Liver (tissue), 9 donors: ENCODE data around the gene STK32C. TPM values are rescaled to one million over a fixed set of nuclear protein-coding genes. Genes with fewer than 3 reads are reported as not detected.

Experiments used
- DNase-seq: peaks from one replicate; pipeline ENCODE4 v3.0.0-alpha.2; 2017; ENCODE audit warnings: low spot score
- H3K27ac ChIP-seq, 2 donors: one replicate each; pipeline ENCODE4 v1.7.0; 2013; ENCODE audit warnings: inconsistent platforms in 2 of 2, low read length in 2 of 2, control low read depth in 1 of 2, low read depth in 1 of 2, mild to moderate bottlenecking in 1 of 2
- H3K27me3 ChIP-seq, 4 donors: one replicate each; pipeline versions ENCODE4 v1.6.1 to v1.7.0; 2013; ENCODE audit warnings: low read length in 3 of 4, inconsistent platforms in 1 of 4, mild to moderate bottlenecking in 1 of 4, moderate library complexity in 1 of 4; ENCODE audit not compliant: control insufficient read depth in 4 of 4, insufficient read depth in 4 of 4
- H3K36me3 ChIP-seq, 4 donors: one replicate each; pipeline versions ENCODE4 v1.6.1 to v1.7.0; 2013; ENCODE audit warnings: low read length in 3 of 4, mild to moderate bottlenecking in 3 of 4, low read depth in 1 of 4, moderate library complexity in 1 of 4; ENCODE audit not compliant: control insufficient read depth in 4 of 4, insufficient read depth in 3 of 4
- H3K4me1 ChIP-seq, 4 donors: one replicate each; pipeline versions ENCODE4 v1.6.1 to v1.7.0; 2013; ENCODE audit warnings: low read length in 3 of 4, mild to moderate bottlenecking in 3 of 4, moderate library complexity in 1 of 4; ENCODE audit not compliant: control insufficient read depth in 4 of 4, insufficient read depth in 4 of 4
- H3K4me3 ChIP-seq, 3 donors: one replicate each; pipeline versions ENCODE4 v1.6.1 to v1.7.0; 2013; ENCODE audit warnings: low read length in 3 of 3, control low read depth in 1 of 3, low read depth in 1 of 3, mild to moderate bottlenecking in 1 of 3
- H3K9ac ChIP-seq, 2 donors: one replicate each; pipeline ENCODE4 v1.7.0; 2013; ENCODE audit warnings: low read length in 2 of 2, mild to moderate bottlenecking in 2 of 2, moderate library complexity in 2 of 2, control low read depth in 1 of 2, low read depth in 1 of 2
- H3K9me3 ChIP-seq, 4 donors: one replicate each; pipeline versions ENCODE4 v1.6.1 to v1.7.0; 2013; ENCODE audit warnings: low read length in 3 of 4; ENCODE audit not compliant: control insufficient read depth in 4 of 4
- ATF3 ChIP-seq: IDR thresholded peaks from 2 replicates; pipeline ENCODE4 v1.6.1; 2016; ENCODE audit warnings: antibody characterized with exemption
- EGR1 ChIP-seq, 2 donors: IDR thresholded peaks; 2 replicates each; pipeline ENCODE4 v1.6.1; 2016 to 2018; ENCODE audit warnings: antibody characterized with exemption in 2 of 2, low read depth in 2 of 2
- FOXA1 ChIP-seq: IDR thresholded peaks from 2 replicates; pipeline ENCODE4 v1.6.1; 2016; ENCODE audit warnings: antibody characterized with exemption
- FOXA2 ChIP-seq: IDR thresholded peaks from 2 replicates; pipeline ENCODE4 v1.6.1; 2016; ENCODE audit warnings: antibody characterized with exemption
- GABPA ChIP-seq, 2 donors: IDR thresholded peaks in 1 of 2; conservative IDR thresholded peaks in 1 of 2; 2 replicates each; pipeline ENCODE4 v1.6.1; 2016; ENCODE audit warnings: antibody characterized with exemption in 2 of 2, mild to moderate bottlenecking in 1 of 2, moderate library complexity in 1 of 2
- HNF4A ChIP-seq, 2 donors: conservative IDR thresholded peaks; 2 replicates each; pipeline ENCODE4 v1.6.1; 2016; ENCODE audit warnings: antibody characterized with exemption in 2 of 2, mild to moderate bottlenecking in 2 of 2
- HNF4G ChIP-seq: IDR thresholded peaks from 2 replicates; pipeline ENCODE4 v1.6.1; 2016; ENCODE audit warnings: antibody characterized with exemption
- JUND ChIP-seq, 2 donors: IDR thresholded peaks; 2 replicates each; pipeline ENCODE4 v1.6.1; 2016; ENCODE audit warnings: antibody characterized with exemption in 2 of 2
- NR2F2 ChIP-seq: IDR thresholded peaks from 2 replicates; pipeline ENCODE4 v1.6.1; 2016; ENCODE audit warnings: antibody characterized with exemption
- RAD21 ChIP-seq, 2 donors: IDR thresholded peaks; 2 replicates each; pipeline ENCODE4 v1.6.1; 2016; ENCODE audit warnings: antibody characterized with exemption in 2 of 2, mild to moderate bottlenecking in 2 of 2
- RXRA ChIP-seq, 2 donors: IDR thresholded peaks; 2 replicates each; pipeline ENCODE4 v1.6.1; 2017 to 2018; ENCODE audit warnings: antibody characterized with exemption in 2 of 2, mild to moderate bottlenecking in 1 of 2
- SP1 ChIP-seq: IDR thresholded peaks from 2 replicates; pipeline ENCODE4 v1.6.1; 2018; ENCODE audit warnings: antibody characterized with exemption, mild to moderate bottlenecking
- TAF1 ChIP-seq: conservative IDR thresholded peaks from 2 replicates; pipeline ENCODE4 v1.6.1; 2016; ENCODE audit warnings: antibody characterized with exemption, mild to moderate bottlenecking
- YY1 ChIP-seq: IDR thresholded peaks from 2 replicates; pipeline ENCODE4 v1.6.1; 2016; ENCODE audit warnings: antibody characterized with exemption, mild to moderate bottlenecking
- ZBTB33 ChIP-seq: IDR thresholded peaks from 2 replicates; pipeline ENCODE4 v1.6.1; 2016; ENCODE audit warnings: antibody characterized with exemption
- WGBS: extraction: QIAGEN DNeasy Blood & Tissue Kit; methylation state at CpG from one replicate; pipeline ENCODE4 v1.1.7; 2013; 5-methylcytosine and 5-hydroxymethylcytosine counted together
- polyA plus RNA-seq, 2 donors: library from polyadenylated mRNA; stranded (reverse) in 1 of 2; unstranded in 1 of 2; fragments of 200-250 nt in 1 of 2; fragments of >200 nt in 1 of 2; fragmentation: Nextera tagmentation in 1 of 2; extraction: Ambion mirVana in 1 of 2; gene quantifications; one replicate each; pipeline versions ENCODE4 v1.2.1 to v1.2.3, GENCODE V29; 2013 to 2015
- total RNA-seq, 2 donors: library from RNA; depleted of rRNA; stranded (reverse); fragments of >200 nt; gene quantifications; one replicate each; pipeline ENCODE4 v1.2.3, GENCODE V29; 2014
- TF ChIP-seq, protein P1 (sequence below): IDR thresholded peaks from 2 replicates; pipeline ENCODE4 v1.6.1; 2016; ENCODE audit warnings: antibody characterized with exemption, mild to moderate bottlenecking
- TF ChIP-seq, protein P2 (sequence below): fragments of 150-350 bp; IDR thresholded peaks from 2 replicates; pipeline ENCODE4 v1.5.1; 2017; ENCODE audit warnings: improper control_type of control experiment, low read depth, low read length; ENCODE audit not compliant: missing input control
- TF ChIP-seq, protein P3 (sequence below): IDR thresholded peaks from 2 replicates; pipeline ENCODE4 v1.6.1; 2016; ENCODE audit warnings: antibody characterized with exemption
- donor health status: healthy.
- donor health status: healthy.
- donor health status: healthy.
- donor health status: healthy.
- donor health status: healthy.

Gene STK32C
- total and polyA plus RNA-seq, 4 donors, result 1.8 to 4.6 (median 2.2) TPM

DNA sequence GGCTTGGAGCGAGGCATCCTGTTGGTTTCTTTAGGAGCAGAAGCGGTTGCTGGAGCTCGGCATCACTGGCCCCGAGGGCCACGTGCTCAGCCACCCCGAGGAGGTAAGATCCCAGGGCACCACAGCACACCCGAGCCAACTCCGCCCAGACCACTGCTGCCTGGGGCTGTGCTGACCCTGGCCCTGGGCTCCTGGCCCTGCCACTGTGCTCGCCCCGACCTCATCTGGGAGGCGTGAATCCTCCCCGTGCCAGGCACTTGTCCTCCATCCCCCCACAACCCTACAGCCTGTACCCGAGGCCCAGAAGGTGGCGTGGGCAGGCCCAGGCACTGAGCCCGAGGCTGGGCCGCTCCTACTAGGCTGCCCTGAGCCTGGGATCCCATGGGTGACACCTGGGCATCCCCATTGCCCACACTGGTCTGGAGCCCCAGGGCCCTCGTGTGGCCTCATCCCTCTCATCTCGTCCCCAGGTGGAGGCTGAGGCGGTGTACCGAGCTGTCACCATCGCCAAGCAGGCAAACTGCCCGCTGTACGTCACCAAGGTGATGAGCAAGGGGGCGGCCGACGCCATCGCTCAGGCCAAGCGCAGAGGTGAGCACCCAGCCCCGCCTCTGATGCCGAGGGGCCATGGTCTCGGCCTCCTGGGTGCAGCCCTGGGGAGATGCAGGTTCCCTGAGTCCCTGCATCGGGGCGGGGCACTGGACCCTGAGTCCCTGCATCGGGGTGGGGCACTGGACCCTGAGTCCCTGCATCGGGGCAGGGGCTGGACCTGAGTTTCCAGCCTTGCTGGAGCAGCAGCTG, 109.2 kb downstream of the STK32C start:
- 91% methylated on average over 35 of the region's 35 CpGs for WGBS
- DNase-seq, result no peak
- Histone ChIP-seq H3K36me3 (no peaks in the 10 kb centered on the region), H3K9me3 (no peaks in the 10 kb centered on the region), H3K27ac (no peak overlapping the region), H3K4me3 (no peak overlapping the region), H3K4me1 (no peaks in the 10 kb centered on the region), H3K27me3 (peaks cover 0 to 3% (median 0%) of the 10 kb centered on the region in 4 donors), H3K9ac (no peak overlapping the region)
- TF ChIP-seq HNF4A (conservative IDR thresholded peaks at IDR 0.05) (no peak), ATF3 (no peak), RAD21 (IDR thresholded peaks at IDR 0.05) (no peak), SP1 (no peak), ZBTB33 (no peak), GABPA (IDR thresholded peaks at IDR 0.05 in 1 of 2, conservative IDR thresholded peaks at IDR 0.05 in 1 of 2) (no peak), NR2F2 (no peak), TAF1 (no peak), HNF4G (no peak), EGR1 (IDR thresholded peaks at IDR 0.05; ENCODE audit: low read depth in 2 of 2) (no peak)
- TF ChIP-seq, protein P1, sequence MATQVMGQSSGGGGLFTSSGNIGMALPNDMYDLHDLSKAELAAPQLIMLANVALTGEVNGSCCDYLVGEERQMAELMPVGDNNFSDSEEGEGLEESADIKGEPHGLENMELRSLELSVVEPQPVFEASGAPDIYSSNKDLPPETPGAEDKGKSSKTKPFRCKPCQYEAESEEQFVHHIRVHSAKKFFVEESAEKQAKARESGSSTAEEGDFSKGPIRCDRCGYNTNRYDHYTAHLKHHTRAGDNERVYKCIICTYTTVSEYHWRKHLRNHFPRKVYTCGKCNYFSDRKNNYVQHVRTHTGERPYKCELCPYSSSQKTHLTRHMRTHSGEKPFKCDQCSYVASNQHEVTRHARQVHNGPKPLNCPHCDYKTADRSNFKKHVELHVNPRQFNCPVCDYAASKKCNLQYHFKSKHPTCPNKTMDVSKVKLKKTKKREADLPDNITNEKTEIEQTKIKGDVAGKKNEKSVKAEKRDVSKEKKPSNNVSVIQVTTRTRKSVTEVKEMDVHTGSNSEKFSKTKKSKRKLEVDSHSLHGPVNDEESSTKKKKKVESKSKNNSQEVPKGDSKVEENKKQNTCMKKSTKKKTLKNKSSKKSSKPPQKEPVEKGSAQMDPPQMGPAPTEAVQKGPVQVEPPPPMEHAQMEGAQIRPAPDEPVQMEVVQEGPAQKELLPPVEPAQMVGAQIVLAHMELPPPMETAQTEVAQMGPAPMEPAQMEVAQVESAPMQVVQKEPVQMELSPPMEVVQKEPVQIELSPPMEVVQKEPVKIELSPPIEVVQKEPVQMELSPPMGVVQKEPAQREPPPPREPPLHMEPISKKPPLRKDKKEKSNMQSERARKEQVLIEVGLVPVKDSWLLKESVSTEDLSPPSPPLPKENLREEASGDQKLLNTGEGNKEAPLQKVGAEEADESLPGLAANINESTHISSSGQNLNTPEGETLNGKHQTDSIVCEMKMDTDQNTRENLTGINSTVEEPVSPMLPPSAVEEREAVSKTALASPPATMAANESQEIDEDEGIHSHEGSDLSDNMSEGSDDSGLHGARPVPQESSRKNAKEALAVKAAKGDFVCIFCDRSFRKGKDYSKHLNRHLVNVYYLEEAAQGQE, result no peak
- TF ChIP-seq, protein P2, sequence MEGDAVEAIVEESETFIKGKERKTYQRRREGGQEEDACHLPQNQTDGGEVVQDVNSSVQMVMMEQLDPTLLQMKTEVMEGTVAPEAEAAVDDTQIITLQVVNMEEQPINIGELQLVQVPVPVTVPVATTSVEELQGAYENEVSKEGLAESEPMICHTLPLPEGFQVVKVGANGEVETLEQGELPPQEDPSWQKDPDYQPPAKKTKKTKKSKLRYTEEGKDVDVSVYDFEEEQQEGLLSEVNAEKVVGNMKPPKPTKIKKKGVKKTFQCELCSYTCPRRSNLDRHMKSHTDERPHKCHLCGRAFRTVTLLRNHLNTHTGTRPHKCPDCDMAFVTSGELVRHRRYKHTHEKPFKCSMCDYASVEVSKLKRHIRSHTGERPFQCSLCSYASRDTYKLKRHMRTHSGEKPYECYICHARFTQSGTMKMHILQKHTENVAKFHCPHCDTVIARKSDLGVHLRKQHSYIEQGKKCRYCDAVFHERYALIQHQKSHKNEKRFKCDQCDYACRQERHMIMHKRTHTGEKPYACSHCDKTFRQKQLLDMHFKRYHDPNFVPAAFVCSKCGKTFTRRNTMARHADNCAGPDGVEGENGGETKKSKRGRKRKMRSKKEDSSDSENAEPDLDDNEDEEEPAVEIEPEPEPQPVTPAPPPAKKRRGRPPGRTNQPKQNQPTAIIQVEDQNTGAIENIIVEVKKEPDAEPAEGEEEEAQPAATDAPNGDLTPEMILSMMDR, result no peak

- 87% methylated on average over 3 of the region's 3 CpGs for WGBS
- no peak overlapping the region for H3K9ac ChIP-seq
- no peaks in the 10 kb centered on the region for H3K4me1 ChIP-seq
- H3K27me3 ChIP-seq, result peaks cover 0 to 3% (median 0%) of the 10 kb centered on the region in 4 donors
- no peaks in the 10 kb centered on the region for H3K9me3 ChIP-seq
- no peak overlapping the region for H3K4me3 ChIP-seq
- H3K27ac ChIP-seq, result no peak overlapping the region
- H3K36me3 ChIP-seq, result no peaks in the 10 kb centered on the region
- DNase-seq, result no peak
- TF ChIP-seq JUND (IDR thresholded peaks at IDR 0.05), result no peak
- TF ChIP-seq FOXA2, result no peak
- TF ChIP-seq NR2F2, result no peak
- no peak for TF ChIP-seq RXRA (IDR thresholded peaks at IDR 0.05)
- no peak for TF ChIP-seq FOXA1
- no peak for TF ChIP-seq SP1
- TF ChIP-seq, protein P2, result no peak
- TF ChIP-seq, protein P3, sequence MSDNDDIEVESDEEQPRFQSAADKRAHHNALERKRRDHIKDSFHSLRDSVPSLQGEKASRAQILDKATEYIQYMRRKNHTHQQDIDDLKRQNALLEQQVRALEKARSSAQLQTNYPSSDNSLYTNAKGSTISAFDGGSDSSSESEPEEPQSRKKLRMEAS, result no peak
- TF ChIP-seq TAF1, result no peak
- TF ChIP-seq, protein P1, result no peak
- no peak for TF ChIP-seq YY1
- no peak for TF ChIP-seq GABPA (IDR thresholded peaks at IDR 0.05 in 1 of 2, conservative IDR thresholded peaks at IDR 0.05 in 1 of 2)
Observed at GRCh38 chr10:132198068-132198370, 109.7 kb downstream of the STK32C start.
